Heart left ventricle (tissue), 16 donors: ENCODE measurements around the gene RNF31. TPM values are rescaled to one million over a fixed set of nuclear protein-coding genes. Genes with fewer than 3 reads are reported as not detected.

Source experiments
- ATAC-seq, 4 donors: fragments of 200-7000 bp; cut with Tn5 transposase; one replicate each; pipeline ENCODE4 v1.9.1; 2020 to 2022; ENCODE audit warnings: moderate library complexity in 4 of 4, mild to moderate bottlenecking in 3 of 4, moderate number of reproducible peaks in 1 of 4
- DNase-seq, 5 donors: peaks; one replicate each; pipeline ENCODE4 v3.0.0-alpha.2; 2020
- H3K27ac ChIP-seq, 12 donors: fragments of 200-600 bp; sonication (generic) in 4 of 12; one replicate each; pipeline versions ENCODE4 v1.5.0 to v1.8.0; 2016 to 2022; ENCODE audit warnings: mild to moderate bottlenecking in 2 of 12
- H3K27me3 ChIP-seq, 9 donors: fragments of 200-600 bp; sonication (generic) in 2 of 9; one replicate each; pipeline versions ENCODE4 v1.5.1 to v1.8.0; 2016 to 2022; ENCODE audit warnings: mild to moderate bottlenecking in 3 of 9
- H3K36me3 ChIP-seq, 9 donors: fragments of 200-600 bp; sonication (generic) in 2 of 9; one replicate each; pipeline versions ENCODE4 v1.5.0 to v1.8.0; 2018 to 2022; ENCODE audit warnings: mild to moderate bottlenecking in 2 of 9
- H3K4me1 ChIP-seq, 12 donors: fragments of 200-600 bp; sonication (generic) in 4 of 12; one replicate each; pipeline versions ENCODE4 v1.5.0 to v1.8.0; 2016 to 2022; ENCODE audit warnings: mild to moderate bottlenecking in 3 of 12
- H3K4me3 ChIP-seq, 12 donors: fragments of 200-600 bp; sonication (generic) in 4 of 12; one replicate each; pipeline versions ENCODE4 v1.5.0 to v1.8.0; 2017 to 2022; ENCODE audit warnings: mild to moderate bottlenecking in 9 of 12, moderate library complexity in 4 of 12
- H3K9me3 ChIP-seq, 12 donors: fragments of 200-600 bp; sonication (generic) in 4 of 12; one replicate each; pipeline versions ENCODE4 v1.5.0 to v1.8.0; 2016 to 2022; ENCODE audit warnings: mild to moderate bottlenecking in 1 of 12
- POLR2A ChIP-seq, 2 donors: fragments of 450-650 bp; IDR thresholded peaks; one replicate each; pipeline ENCODE4 v1.6.1; 2017; ENCODE audit warnings: antibody characterized with exemption in 2 of 2, mild to moderate bottlenecking in 2 of 2, moderate library complexity in 2 of 2
- WGBS, 4 donors: extraction: QIAGEN DNeasy Blood & Tissue Kit in 2 of 4; methylation state at CpG; one replicate each; pipeline versions ENCODE4 v1.1.5 to v1.1.7; 2013 to 2018; 5-methylcytosine and 5-hydroxymethylcytosine counted together
- intact Hi-C, 10 donors: fragments of 100-400 bp; cut with DNase I; formaldehyde crosslinking; loops; one replicate each; pipeline versions ENCODE4 v1.11.1 to v1.14.2; 2022
- polyA plus RNA-seq, 2 donors: library from polyadenylated mRNA; stranded (reverse); fragments of 200-250 nt; gene quantifications; one replicate each; pipeline ENCODE4 v1.2.3, GENCODE V29; 2013
- total RNA-seq, 9 donors: library from RNA; depleted of rRNA in 2 of 9; stranded (reverse); fragments of >200 nt in 2 of 9; fragmentation: NEBNext Ultra II Directional in 3 of 9; extraction: Animal tissue kit (Norgen Biotek cat#: 25700) in 3 of 9; gene quantifications; one replicate each; pipeline versions ENCODE4 v1.1.0 to v1.2.4, GENCODE V29; 2016 to 2023
- TF ChIP-seq, protein P1 (sequence below), 12 donors: fragments of 200-600 bp; sonication (generic) in 4 of 12; IDR thresholded peaks; one replicate each; pipeline versions ENCODE4 v1.5.0 to v1.8.0; 2018 to 2022; ENCODE audit warnings: antibody characterized with exemption in 12 of 12, mild to moderate bottlenecking in 5 of 12
- donor health status: ischemic (EF 13 %, LVEDD 7.1; RV severe dilation, severe dysfunction).
- donor health status: healthy with polysubstance abuse.
- donor health status: DM: no; HTN: yes; CAD: no.
- donor health status: DM: no; HTN: no; CAD: no.
- donor health status: ischemic (EF 25% LVEDD 6.9; RV normal size, moderate dysfunction).
- donor health status: ischemic (EF 25% LVEDD 5.7; RV mildly dilated, moderate dysfunction).
- donor health status: healthy.
- donor health status: DM: yes; HTN: yes; CAD: no.
- donor health status: ischemic (EF 35%, LVEDD 5.7; RV mildly dilated, moderate dysfunction).
- donor health status: nonischemic (EF 11% LVEDD 7.7; RV severe dilation, severe dysfunction).
- donor health status: DM: yes; HTN: yes; CAD: no.
- donor health status: PGD.
- donor health status: ischemic (EF 29% LVEDD 5.4; RV normal size, mild dysfunction).
- donor health status: nonischemic (EF 23%, LVEDD 6.1; RV moderate dilation, normal function).

Gene RNF31
- total and polyA plus RNA-seq, 11 donors: 31.6 to 54.2 (median 36.6) TPM

DNA sequence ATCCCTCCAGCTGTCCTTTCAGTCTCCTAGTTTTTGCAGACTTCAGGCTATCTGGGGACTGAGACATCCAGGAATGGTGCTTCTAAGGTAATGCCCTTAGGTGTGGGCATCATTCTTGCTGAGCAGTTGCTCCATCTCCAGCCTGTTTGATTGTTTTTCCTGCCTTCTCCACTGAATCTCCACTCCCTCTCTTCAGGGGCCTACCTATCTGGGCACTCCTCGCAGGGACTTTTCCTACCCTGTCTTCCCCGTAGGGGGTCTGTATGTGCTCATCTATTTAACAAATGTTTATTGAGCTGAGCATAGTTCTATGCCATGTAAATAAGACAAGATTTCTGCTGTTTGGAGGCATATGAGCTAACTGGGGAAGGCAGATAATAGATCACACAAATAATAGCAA lies 14.3 kb upstream of the RNF31 start:
- DNase-seq: no peak
- TF ChIP-seq, protein P1, sequence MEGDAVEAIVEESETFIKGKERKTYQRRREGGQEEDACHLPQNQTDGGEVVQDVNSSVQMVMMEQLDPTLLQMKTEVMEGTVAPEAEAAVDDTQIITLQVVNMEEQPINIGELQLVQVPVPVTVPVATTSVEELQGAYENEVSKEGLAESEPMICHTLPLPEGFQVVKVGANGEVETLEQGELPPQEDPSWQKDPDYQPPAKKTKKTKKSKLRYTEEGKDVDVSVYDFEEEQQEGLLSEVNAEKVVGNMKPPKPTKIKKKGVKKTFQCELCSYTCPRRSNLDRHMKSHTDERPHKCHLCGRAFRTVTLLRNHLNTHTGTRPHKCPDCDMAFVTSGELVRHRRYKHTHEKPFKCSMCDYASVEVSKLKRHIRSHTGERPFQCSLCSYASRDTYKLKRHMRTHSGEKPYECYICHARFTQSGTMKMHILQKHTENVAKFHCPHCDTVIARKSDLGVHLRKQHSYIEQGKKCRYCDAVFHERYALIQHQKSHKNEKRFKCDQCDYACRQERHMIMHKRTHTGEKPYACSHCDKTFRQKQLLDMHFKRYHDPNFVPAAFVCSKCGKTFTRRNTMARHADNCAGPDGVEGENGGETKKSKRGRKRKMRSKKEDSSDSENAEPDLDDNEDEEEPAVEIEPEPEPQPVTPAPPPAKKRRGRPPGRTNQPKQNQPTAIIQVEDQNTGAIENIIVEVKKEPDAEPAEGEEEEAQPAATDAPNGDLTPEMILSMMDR (IDR thresholded peaks at IDR 0.05): no peak
- TF ChIP-seq POLR2A (IDR thresholded peaks at IDR 0.05): no peak
- H3K27me3 ChIP-seq: no peaks in the 10 kb centered on the region
- peak overlapping the region in 7 of 12 donors; percentile 38 to 58 (median 46) for H3K4me3 ChIP-seq
- intact Hi-C loops: no loop called here
- H3K4me1 ChIP-seq: peaks cover 0 to 58% (median 37%) of the 10 kb centered on the region in 12 donors
- peaks cover 0 to 13% (median 9%) of the 10 kb centered on the region in 9 donors for H3K36me3 ChIP-seq
- ATAC-seq: no peak
- 65 to 82% (median 70%) methylated on average over 2 of the region's 2 CpGs for WGBS, 4 donors
- peak overlapping the region; percentile 79 to 99 (median 93) for H3K27ac ChIP-seq
- no peaks in the 10 kb centered on the region for H3K9me3 ChIP-seq

DNA sequence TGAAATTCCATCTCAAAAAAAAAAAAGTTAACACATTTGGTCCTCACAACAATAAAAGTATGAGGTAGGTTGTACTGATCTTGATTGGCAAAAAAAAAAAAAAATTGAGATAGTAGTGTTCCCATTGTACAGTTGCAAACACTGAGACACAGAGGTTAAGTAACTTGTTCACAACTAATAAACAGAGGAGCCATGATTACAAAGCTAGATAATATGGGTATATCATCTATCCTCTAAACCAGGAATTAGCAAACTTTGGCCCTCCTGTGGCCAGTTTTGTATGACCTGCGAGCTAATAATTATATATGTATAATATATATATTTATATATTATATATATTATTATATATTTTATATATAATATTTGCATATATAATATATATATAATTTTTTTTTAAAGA lies 13.6 kb upstream of the RNF31 start:
- DNase-seq (no peak), ATAC-seq (no peak)
- Histone ChIP-seq H3K27ac (peak overlapping the region in 2 of 12 donors; percentile 9 to 93), H3K4me1 (peaks cover 0 to 64% (median 39%) of the 10 kb centered on the region in 12 donors), H3K9me3 (no peaks in the 10 kb centered on the region), H3K36me3 (peaks cover 0 to 21% (median 17%) of the 10 kb centered on the region in 9 donors), H3K27me3 (no peaks in the 10 kb centered on the region), H3K4me3 (no peak overlapping the region)
- intact Hi-C loops: no loop called here
- TF ChIP-seq, protein P1 (IDR thresholded peaks at IDR 0.05): no peak
- no peak for TF ChIP-seq POLR2A (IDR thresholded peaks at IDR 0.05)
- 92 to 97% (median 95%) methylated on average over 1 of the region's 1 CpG for WGBS, 4 donors

DNA sequence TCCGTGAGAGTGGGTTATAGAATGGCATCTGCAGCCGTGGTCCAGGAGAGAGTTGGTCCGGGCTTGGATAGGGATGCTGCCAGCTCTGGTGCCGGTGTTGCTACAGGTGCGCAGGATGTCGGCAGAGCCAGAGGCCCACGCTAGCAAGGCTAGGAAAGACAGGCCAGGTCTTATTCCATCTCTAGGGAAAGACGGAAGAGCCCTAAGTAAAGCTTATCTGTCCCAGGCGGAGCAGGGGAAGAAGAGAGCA lies 11.8 kb upstream of the RNF31 start:
- no peak for DNase-seq
- no peak for ATAC-seq
- Histone ChIP-seq H3K4me3 (peak overlapping the region; percentile 64 to 100 (median 94)), H3K27ac (peak overlapping the region in 11 of 12 donors; percentile 76 to 99 (median 95)), H3K36me3 (peaks cover 0 to 31% (median 27%) of the 10 kb centered on the region in 9 donors), H3K27me3 (no peaks in the 10 kb centered on the region), H3K9me3 (no peaks in the 10 kb centered on the region), H3K4me1 (peaks cover 3 to 75% (median 50%) of the 10 kb centered on the region in 12 donors)
- 3 to 6% (median 5%) methylated on average over 9 of the region's 9 CpGs for WGBS, 4 donors
- TF ChIP-seq, protein P1 (IDR thresholded peaks at IDR 0.05): no peak
- TF ChIP-seq POLR2A (IDR thresholded peaks at IDR 0.05): no peak
- intact Hi-C loops: no loop called here

DNA sequence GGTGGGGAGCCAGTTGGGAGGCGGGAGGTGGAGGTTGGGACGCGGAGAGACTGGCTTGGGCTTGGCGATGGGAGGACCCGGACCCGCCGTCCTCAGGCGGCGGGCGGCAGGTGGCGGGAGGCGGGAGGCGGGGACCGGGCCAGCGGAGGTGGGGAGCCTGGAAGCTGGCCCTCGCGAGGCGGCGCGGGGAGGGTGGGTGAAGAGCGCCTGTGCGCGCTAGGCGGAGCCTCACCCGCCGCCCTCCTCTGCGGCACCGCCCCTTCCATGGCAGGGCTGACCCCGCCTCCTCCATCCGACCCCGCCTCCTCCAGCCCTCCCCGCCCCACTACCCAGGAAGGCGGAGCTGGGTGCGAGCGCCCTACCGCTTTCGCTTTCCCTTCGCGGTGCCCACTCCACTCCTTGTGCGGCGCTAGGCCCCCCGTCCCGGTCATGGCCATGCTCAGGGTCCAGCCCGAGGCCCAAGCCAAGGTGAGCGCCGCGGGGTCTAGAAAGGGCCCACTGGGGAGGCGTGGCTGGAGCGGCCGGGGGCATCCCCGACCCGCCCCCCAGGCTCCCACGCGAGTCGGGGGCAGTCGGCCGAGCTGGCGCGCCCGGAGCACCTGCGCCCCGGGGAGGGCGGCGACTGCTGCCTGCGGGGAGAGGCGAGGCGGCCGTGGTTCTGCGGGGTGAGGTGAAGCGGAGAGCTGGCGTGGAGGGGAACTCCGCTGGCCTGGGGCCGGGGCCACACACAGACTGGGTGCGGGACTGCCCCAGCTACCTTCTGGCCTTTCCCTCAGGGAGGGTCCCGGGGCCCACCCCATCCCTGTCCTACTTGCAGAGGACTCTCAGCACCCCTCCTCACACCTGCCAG lies 11.2 kb upstream of the RNF31 start, which contains the start of gene PSME1:
Gene PSME1, plus strand, starts transcription at position 361 of the 850 bp plus-strand sequence. Its CDS starts 69 bp downstream, at position 430.
- WGBS, 4 donors: 0 to 1% (median 0%) methylated on average over 1 to 75 of the region's 75 CpGs

More for the DNA sequence above, 11.2 kb upstream of the RNF31 start, which contains the start of gene PSME1:
- DNase-seq (peak; percentile 95 to 97 (median 96)), ATAC-seq (peak; percentile 83 to 94 (median 92))
- no peaks in the 10 kb centered on the region for H3K27me3 ChIP-seq
- TF ChIP-seq, protein P1 (IDR thresholded peaks at IDR 0.05): peak in 3 of 12 donors; percentile 21 to 26 (median 22)
- peak in 1 of 2 donors; percentile 79 for TF ChIP-seq POLR2A (IDR thresholded peaks at IDR 0.05)
- intact Hi-C loops: no loop called here
- H3K36me3 ChIP-seq: peaks cover 0 to 31% (median 27%) of the 10 kb centered on the region in 9 donors
- H3K4me1 ChIP-seq: peaks cover 3 to 75% (median 44%) of the 10 kb centered on the region in 12 donors
- no peaks in the 10 kb centered on the region for H3K9me3 ChIP-seq
- H3K4me3 ChIP-seq: peak within 1 kb of the TSS; percentile 64 to 100 (median 94)
- H3K27ac ChIP-seq: peak within 1 kb of the TSS; percentile 67 to 99 (median 94)
